Fibroblast of skin of left biceps (primary cell): ENCODE data around the gene TPRG1L.
A peak's percentile ranks its signal among the peaks of the same experiment; 100 is the strongest.
"Not testable (repeated sequence)": the region's sequence is repeated elsewhere in the genome, so short reads cannot be mapped to it uniquely, and the experiment has no call there.

Source experiments
- DNase-seq, 2 experiments: peaks; one replicate each; pipeline ENCODE4 v3.0.0-alpha.2; 2013; ENCODE audit warnings: low read depth in 2 of 2

Gene TPRG1L

DNA sequence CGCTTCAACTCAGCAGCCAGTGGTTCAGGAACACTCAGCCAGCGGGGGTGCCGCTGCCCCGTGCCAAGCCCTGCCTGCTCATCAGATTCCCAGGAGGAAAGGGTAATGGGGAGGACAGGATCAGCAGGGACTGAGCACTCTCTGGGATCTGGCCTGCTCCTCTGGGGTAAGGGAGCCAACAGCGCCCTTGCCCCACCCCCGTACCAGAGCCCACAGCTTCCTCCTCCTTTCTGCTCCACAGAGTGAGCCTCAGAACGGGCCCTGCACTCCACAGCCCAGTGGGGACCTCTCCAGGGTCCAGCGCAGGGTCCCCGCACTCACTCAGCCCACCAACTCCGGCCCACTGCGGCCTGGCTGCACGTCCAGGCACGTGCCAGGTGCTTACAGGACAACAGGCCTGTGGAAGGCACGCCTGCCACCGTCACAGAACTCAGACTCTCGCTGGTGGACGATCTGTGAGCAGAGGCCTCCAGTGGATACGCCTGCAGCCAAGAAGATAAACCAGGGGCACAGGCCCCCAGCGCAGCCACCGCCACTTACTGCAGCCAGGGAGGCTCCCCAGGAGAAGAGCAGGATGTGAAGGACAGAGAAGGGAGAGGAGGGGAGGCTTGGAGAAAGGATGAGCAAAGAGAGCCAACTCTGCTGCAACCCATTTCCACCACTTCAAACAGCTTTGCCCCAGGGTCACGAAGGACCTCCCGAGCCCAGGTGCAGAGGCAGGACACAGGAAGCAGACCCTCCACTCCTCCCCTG is 15.6 kb upstream of the TPRG1L start:
- no peak for DNase-seq

DNA sequence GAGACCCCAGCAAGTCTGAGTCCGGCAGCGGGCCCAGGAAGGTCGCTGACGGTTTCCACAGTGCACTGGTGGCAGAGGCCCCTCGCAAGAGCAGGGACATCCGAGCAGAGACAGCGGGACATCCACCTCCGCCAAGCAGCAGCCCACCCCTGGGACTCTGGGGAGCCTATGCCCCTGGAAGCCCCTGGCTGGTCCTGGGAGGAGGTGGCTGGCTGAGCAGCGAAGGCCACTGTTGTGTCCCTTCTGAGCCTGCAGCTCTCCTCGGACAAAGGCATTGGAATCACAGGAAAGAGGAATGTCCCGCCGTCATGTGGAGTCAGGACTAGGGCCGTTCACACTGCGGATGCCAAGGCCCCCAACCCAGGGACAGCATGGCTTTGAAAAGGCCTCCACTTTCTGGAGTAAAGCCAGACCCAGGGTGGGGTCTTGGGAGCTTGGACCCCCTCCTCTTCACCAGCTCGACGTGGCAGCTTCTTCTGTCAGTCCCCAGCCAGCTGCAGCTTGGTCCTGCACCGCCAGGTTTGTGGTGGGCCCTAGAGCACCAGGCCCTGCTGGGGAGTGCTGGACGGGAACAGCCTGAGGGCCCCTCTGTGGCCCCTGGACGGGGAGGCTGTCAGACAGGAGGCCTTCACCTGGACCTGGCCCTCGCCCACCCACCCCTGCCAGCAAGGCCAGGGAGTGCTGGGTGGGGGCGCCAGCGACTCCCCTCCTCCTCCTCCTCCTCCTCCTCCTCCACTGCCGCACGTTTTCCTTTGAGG is 14.9 kb upstream of the TPRG1L start:
- DNase-seq: no peak

DNA sequence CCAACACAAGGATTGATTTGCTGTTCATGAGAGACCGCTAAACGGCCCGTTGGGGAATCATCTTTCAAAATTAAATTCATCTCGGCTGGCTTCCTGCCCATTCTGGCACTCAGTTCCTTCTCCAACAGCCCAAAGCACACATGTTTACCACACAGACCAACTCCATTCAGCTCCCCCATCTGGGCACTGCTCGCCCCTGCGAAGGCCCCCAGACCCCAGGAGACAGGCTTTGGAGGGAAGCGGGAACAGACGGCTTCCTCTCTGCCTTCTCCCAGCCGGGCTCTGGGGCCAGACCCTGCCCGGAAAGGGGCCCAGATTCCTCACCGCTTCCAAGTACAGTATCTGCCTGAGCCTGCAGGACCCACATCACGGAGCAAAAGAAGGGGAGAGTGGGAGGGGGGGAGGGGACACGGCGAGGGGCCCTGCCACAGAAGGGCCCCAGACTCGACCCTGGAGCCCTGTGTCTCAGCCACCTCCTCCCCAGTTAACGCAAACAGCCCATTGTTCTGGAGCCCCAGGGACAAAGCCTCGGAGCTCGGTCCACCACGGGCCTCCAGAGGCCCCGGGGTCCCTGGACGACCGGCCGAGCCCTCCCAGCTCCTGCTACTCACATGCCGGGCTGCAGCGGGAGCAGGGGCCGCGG is 14.2 kb upstream of the TPRG1L start:
- peak; percentile 21 for DNase-seq

DNA sequence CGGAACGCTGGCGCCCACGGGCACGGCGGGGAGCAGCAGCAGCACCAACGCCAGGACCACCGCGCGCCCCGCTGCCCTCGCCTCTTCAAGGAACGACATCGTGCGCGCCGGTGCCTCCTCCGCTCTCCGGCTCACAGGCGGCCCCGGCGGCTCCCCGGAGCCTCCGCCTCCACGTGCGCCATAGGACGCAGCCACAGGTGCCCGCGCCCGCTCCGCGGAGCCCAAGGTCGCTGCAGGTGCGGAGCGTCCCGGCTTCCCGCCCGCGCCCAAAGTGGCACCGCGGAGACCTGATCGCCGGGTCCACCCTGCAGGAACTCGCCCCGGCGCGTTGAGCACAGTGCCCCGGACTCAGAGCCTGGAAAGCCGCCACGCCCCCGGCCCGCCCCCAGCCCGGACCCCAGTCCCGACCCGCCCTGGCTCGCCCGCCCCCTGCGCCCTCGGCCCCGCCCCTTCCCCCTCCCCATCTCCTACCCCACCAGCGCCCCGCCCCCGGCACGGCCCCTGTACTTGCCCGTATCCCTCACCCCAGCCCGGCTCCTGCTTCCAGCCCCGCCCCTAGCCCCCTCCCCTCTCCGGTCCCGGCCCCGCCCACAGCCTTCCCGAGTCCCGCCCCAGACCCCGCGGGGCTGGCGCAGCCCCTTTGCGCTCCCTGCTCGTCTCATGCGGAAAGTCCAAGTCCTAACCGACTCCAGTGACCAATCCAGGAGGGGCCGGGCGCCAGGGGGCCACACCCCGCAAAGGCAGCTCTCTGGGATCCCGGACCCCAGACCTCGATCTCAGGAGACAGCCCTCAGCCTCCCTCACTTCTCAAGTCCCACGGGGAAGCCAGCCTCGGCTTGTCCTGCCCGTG is 13.4 kb upstream of the TPRG1L start, which contains the start of gene MEGF6:
MEGF6 (minus strand) TSS at position 339 of the 850 bp plus-strand sequence; CDS start at position 99, 240 bp downstream.
- no peak for DNase-seq

DNA sequence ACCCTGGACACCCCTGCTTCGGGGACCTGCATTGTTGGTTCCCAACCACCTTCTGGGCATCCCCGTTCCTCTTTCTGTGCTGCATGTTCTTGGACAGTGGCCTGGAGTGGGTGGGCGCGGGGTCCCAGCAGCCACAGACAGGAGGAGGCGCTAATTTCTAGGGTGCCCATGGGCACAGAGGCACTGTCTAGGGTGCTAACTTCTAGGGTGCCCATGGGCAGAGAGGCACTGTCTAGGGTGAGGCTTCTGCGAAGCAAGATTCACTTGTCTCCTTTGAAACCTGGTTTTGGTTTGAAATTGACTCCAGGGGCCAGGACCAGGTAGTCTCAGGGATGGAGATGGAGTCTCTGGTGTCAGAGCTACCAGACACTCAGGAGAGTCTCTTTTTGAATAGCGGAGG is 12.7 kb upstream of the TPRG1L start:
- no peak for DNase-seq

DNA sequence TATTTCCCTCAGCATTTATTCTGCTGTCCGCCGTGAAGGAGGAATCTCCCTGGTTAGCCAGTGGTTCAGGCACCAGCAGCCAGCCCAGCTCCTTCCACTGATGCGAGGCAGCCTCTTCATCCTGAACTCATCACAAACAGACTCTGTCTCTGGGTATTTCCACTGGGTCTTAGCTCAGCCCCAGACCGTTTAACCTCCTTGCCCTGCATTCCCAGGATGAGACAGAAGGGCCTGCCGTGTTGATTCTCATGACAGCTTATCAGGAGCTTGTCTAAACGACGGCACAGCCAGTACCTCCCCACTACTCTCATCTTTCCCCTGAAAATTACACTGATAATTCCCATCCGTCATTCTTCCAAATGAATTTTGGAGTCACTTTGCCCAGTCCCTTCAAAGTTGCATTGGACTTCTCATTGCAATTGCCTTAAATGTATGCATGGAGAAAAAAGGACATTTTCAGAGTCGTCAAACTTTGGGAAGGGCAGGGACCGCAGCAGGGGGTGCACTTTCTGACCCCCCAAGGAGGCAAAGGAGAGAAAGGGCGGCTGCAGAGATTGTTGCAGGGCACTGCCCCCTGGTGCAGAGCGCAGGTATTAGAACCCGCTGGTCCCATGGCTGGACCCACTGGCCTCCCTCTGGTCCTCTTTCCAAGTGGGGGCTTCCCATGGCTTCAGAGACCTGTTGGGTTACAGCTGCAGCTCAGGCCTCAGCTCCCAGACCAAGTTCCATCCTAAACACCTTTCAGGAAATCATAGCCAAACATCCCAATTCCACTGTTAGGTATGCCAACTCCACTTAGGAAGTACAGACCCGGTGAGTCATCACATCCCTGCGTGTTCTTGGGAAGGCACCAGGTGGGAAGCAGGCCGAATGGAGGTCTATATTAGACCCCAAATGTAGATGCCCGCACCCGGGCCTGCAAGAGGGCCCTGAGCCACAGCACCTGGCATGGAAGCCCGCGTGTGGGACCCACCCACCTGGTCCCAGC is 9.8 kb upstream of the TPRG1L start:
- DNase-seq: no peak

DNA sequence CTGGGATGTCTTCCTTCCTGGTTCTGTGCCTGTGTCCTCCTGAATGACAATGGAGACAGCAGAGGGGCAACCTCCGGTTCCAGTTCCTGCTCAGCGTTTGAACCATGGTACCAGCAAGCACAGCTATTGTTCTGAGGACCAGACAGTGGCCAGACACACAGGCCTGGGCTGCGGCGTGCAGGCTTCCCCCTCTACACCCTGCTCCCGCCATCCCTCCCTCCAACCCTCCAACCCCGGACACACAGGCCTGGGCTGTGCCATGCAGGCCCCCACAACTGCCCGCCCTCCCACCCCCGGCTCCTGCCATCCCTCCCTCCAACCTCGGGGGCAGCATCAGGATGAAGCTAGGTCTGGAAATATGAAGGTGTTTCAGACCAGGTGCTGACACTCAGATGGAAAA is 8.0 kb upstream of the TPRG1L start:
- no peak for DNase-seq

DNA sequence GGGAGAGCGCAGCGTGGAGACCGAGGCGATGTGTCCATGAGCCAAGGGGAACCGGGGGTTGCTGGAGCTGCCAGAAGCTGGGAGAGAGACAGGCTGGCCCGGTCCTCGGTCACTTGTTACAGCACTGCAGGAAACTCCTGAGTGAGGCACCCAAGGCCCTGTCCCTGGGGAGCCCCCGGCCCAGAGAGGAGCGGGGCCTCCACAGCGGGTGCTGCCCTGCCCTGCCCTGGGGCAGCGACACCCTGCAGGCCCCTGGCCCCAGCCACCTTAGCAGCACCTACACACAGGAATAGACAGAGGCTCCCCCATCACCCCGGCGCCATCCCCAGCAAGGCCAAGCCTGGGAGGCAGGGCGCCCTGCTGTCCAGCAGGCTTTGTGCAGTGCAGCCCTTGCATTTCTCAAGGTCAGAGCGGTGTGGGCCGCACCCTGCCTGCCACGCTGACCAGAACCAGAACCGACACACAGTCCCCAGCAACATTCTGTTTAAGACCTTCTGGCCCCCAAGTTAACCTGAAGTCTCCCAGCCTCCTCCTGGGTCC is 6.9 kb upstream of the TPRG1L start:
- DNase-seq: no peak

DNA sequence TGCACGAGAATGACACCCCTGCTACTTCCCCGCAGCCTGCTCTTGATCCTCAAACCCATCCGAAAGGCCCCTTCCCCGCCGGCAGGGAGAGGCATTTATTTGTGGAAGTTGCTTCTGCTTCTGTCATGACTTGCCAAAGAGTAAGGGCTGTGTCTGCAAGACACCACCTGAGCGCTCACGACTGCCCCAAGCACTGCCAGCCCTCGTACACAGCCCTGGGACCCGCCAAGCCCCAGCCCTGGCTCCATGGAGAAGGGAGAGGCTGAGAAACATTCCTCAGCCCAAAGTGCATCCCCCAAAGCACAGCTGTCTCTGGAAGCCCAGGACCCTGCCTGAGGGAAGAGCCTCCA is 6.3 kb upstream of the TPRG1L start:
- no peak for DNase-seq

DNA sequence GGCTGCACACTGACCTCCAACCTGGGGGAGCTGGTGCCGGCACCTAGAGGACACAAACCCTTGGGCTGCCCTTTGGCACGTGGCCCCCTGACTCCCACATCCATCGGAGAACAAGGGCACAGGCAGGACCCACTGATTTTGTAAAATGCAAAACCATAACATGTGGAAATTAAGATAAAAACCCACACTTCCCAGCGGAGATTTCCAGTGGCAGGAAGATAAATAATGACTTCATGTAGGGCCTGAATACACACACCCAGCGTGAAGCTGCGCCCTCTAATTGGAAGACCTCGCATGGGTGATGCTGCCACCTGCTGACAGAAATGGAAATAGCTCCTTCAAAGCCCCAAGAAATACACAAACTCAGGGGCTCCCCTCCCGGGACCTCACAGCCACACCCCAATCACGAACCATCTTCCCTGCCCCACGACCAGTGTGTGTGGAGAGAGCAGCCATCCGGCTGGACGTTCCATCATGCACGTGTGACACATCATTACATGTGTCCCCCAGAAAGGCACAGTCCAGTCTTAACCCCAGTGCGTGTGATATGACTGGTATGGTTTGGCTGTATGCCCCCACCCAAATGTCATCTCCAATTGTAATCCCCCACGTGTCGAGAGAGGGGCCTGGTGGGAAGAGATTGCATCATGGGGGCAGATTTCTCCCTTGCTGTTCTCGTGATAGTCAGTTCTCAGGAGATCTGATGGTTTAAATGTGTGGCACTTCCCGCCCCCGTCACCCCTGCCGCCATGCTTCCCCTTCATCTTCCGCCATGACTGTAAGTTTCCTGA is 5.7 kb upstream of the TPRG1L start:
- peak; percentile 37 to 40 for DNase-seq

DNA sequence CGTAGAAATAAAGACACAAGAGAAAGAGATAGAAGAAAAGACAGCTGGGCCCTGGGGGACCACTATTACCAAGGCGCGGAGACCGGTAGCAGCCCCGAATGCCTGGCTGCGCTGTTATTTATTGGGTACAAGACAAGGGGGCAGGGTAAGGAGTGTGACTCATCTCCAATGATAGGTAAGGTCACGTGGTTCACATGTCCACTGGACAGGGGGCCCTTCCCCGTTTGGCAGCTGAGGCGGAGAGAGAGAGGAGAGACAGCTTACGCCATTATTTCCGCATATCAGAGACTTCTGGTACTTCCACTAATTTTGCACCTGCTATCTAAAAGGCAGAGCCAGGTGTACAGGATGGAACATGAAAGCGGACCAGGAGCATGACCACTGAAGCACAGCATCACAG is 4.1 kb upstream of the TPRG1L start:
- no peak for DNase-seq

DNA sequence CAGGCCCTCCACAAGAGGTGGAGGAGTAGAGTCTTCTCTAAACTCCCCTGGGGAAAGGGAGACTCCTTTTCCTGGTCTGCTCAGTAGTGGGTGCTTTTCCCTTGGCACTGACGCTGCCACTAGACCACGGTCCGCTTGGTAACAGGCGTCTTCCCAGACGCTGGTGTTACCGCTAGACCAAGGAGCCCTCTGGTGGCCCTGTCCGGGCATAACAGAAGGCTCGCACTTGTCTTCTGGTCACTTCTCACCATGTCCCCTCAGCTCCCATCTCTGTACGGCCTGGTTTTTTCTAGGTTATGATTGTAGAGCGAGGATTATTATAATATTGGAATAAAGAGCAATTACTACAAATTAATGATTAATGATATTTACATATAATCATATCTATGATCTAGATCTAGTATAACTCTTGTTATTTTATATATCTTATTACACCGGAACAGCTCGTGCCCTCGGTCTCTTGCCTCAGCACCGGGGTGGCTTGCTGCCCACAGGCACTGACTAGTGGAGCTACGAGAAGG is 3.6 kb upstream of the TPRG1L start:
- not testable (repeated sequence) for DNase-seq

DNA sequence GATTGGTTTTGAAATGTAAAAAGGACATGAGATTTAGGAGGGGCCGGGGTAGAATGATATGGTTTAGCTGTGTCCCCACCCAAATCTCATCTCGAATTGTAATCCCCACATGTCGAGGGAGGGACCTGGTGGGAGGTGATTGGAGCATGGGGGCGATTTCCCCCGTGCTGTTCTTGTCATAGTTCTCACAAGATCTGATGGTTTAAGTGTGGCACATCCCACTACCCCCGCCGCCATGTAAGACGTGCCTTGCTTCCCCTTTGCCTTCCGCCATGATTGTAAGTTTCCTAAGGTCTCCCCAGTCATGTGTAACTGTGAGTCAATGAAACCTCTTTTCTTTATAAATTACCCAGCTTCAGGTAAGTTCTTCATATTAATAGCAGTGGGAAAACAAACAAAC is 2.7 kb upstream of the TPRG1L start:
- not testable (repeated sequence) for DNase-seq

DNA sequence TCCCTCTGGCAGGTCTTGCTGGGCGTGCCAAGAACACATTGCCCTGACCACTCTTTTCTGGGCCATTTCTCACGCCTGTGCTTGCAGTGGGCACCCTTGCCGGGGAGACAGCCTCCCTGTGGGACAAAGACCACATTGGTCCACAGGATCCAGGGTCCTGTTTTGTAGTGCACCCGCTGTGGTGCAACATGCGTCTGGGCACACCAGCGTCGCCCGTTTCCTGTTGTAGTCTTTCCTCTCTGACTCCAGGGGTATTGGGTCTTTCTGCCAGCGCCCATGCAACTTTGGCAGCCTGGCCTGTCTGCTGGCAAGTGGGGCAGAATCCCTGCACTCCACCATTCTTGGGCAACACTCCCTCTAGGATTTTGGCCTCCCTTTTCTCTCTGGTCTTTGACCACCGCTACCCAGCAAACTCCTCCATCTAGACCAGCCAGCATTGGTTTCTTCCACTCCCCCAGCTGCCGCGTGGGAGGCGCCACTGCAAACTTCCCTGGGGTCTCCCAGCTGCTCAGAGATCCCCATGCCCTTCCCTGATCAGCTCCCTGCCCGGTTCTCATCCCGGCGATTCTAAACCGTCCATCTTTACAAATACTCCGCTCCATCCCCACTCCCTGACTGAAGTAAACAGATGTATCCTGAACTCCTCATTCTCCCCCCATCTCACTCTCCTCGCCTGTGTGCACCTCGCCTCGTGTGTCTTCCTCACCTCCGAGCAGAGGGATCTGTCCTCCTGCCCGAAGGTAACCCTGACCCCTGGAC is 1.2 kb upstream of the TPRG1L start:
- DNase-seq: no peak

DNA sequence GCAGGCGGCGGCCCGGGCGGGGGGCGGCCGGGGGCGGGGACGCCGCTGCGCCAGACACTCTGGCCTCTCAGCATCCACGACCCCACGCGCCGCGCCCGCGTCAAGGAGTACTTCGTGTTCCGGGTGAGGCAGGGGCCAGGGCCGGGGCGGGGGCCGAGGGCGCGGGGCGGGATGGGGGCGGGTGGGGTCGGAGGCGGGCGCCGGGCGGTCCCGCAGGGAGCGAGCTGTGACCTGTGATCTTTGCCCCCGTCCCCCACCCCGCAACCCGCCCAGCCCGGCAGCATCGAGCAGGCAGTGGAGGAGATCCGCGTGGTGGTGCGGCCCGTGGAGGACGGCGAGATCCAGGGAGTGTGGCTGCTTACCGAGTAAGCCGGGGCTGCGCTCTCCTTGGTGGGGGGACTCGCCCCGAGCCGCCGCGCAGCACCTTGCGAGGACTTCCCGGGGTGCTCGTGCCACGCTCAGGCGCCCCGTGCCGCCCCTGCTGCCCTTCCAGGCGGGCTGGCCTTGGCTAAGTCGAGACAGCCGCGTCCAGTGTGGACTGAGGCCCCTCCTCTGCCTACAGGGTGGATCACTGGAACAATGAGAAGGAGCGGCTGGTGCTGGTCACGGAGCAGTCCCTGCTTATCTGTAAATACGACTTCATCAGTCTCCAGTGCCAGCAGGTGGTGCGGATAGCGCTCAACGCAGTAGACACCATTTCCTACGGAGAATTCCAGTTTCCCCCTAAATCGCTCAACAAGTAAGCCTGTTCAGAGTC is 514 bp downstream of the TPRG1L start:
- no peak for DNase-seq

DNA sequence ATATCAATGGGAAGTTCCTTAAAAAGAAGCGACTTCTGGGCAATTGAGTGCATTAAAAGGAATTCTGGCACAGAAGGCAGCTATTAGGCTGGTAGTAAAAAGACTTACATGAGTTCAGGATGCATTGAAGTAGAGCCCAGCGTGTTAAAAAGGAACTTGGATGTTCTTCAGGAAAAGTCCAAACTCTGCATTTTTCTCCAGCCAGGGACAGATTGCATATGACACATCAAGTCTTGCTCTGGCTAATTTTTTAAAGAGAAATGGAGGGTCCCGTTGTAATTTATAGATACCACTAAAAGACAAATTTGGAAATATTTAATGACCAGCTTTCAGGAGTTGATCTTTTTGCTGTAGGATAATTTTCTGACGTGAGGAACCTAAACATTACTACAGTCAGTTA is 1.2 kb downstream of the TPRG1L start:
- no peak for DNase-seq

DNA sequence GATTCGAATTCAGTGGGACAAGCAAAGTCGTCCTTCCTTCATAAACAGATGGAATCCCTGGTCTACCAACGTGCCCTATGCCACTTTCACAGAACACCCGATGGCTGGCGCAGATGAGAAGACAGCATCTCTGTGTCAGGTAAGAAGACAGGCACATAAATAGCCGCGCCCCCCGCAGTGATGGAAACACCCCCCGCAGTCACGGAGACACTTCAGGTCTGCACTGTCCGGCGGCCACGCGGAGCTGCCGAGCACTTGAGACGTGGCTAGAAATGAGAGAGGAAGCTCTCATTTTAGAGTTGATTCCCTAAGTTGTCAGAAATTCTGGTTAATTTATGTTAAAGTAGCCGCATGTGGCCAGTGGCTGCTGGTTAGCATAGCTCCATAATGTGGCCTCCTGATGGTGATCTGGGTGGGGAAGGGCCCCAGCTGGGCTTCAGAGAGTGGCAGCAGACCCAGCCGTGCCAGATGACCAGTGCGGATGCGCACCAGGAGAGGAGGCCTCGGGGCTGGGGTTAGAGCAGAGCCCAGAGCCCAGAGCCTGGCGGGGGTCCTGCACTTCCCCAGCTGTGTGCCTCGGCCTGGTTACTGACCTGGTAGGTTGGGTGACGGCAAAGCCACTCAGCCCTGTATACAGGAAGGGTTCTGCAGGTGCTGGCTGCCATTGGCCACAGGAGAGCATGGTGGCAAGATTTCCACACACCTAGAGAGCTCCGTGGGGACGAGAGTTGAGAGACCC is 2.9 kb downstream of the TPRG1L start:
- DNase-seq: no peak
